Activated gamma-delta T cell treated with anti-CD3 and anti-CD28 coated beads, Interleukin-2, amount 50 U/mL, for 16 hours (primary cell): ENCODE measurements around the gene ADORA1.

Experiments used
- DNase-seq: peaks from one replicate; pipeline ENCODE4 v3.0.0-alpha.2; 2020; ENCODE audit warnings: low read depth

Gene ADORA1

GRCh38 chr1:203216274-203217138, 89.0 kb downstream of the ADORA1 start:
- DNase-seq, result peak; percentile 41
